Esophagus mucosa (tissue), 1 donor: ENCODE data around the gene TEX19. TPM values are rescaled to one million over a fixed set of nuclear protein-coding genes. Genes with fewer than 3 reads are reported as not detected.
"Not testable (repeated sequence)": the region's sequence is repeated elsewhere in the genome, so short reads cannot be mapped to it uniquely, and the experiment has no call there.

Source experiments
- ATAC-seq: fragments of 200-7000 bp; cut with Tn5 transposase; one replicate; pipeline ENCODE4 v1.9.1; 2020
- total RNA-seq: library from RNA; stranded (reverse); gene quantifications from one replicate; pipeline ENCODE4 v1.2.4, GENCODE V29; 2023
- donor health status: DM: yes; HTN: yes; CAD: no.

TEX19 gene
- total RNA-seq, 1 donor from 2014 or later, result not detected

DNA sequence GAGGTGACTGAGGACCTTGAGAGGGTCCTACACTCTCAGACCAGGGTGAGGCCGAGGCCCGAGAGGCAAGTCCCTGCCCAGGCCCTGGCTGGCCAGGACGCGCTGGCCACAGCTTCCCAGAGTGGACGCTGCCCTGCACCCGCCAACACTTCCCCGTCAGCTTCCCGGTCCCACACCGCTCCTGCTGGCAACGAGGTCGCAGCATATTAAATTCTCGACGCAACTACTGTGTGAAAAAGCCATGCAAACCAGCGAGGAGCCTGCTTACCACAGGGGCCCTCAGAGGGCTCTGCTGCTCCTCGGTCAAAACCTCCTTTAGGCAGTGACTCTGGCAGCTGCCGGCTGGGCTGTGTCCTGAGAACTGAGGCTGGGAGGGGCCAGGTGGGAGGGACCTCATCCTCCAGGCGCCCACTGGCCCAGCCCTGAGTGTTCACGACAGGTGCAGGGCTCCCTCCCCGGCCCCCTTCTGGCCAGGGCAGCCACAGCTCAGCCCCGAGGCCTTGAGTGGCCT, 2.1 kb upstream of the TEX19 start:
- ATAC-seq, result no peak

DNA sequence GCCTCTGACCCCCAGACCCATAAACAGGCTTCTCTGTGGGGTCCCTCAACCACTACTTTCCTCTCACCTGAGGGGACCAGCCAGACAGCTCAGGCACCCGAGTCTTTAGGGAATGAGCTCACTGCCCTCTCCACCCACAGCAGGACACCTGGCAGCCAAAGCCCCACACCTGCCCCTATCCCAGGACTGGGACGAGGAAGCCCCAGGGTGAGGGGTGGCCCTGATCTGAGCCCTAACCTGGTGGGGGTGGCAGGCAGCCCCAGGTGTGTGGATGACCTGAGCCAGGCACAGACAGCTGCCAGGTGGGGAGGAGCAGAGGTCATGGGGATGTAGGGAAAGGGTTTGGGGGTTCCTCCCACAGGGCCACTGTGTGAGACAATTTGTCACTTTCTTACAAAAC, 1.7 kb upstream of the TEX19 start:
- ATAC-seq, result no peak

DNA sequence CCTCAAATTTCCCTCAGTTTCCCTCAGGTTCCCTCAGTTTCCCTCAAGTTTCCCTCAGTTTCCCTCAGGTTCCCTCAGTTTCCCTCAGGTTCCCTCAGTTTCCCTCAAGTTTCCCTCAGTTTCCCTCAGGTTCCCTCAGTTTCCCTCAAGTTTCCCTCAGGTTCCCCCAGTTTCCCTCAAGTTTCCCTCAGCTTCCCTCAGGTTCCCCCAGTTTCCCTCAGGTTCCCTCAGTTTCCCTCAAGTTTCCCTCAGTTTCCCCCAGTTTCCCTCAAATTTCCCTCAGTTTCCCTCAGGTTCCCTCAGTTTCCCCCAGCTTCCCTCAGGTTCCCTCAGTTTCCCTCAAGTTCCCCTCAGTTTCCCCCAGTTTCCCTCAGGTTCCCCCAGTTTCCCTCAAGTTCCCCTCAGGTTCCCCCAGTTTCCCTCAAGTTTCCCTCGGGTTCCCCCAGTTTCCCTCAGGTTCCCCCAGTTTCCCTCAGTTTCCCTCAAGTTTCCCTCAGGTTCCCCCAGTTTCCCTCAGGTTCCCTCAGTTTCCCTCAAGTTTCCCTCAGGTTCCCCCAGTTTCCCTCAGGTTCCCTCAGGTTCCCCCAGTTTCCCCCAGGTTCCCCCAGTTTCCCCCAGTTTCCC, 516 bp downstream of the TEX19 start:
- ATAC-seq, result not testable (repeated sequence)

DNA sequence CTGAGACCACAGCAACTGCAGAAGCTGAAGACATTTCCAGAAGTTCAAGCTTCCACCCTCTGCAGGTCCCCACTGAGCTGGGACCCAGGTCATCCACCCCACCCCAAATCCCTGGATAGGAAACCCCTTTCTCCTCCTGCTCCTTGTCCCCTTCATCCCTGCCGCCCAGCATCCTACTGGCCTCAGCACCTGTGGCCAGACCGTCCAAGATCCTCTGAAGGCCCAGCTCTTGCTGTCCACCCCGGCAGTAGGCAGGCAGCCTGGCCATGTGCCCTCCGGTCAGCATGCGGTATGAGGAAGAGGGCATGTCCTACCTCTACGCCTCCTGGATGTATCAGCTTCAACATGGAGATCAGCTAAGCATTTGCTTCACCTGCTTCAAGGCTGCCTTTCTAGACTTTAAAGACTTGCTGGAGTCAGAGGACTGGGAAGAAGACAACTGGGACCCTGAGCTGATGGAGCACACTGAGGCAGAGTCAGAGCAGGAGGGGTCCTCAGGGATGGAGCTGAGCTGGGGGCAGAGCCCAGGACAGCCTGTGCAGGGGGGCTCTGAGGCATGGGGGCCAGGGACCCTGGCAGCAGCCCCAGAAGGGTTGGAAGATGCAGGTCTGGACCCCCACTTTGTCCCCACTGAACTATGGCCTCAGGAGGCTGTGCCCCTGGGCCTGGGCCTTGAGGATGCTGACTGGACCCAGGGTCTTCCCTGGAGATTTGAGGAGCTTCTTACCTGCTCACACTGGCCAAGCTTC, 3.0 kb downstream of the TEX19 start:
- peak; percentile 7 for ATAC-seq

DNA sequence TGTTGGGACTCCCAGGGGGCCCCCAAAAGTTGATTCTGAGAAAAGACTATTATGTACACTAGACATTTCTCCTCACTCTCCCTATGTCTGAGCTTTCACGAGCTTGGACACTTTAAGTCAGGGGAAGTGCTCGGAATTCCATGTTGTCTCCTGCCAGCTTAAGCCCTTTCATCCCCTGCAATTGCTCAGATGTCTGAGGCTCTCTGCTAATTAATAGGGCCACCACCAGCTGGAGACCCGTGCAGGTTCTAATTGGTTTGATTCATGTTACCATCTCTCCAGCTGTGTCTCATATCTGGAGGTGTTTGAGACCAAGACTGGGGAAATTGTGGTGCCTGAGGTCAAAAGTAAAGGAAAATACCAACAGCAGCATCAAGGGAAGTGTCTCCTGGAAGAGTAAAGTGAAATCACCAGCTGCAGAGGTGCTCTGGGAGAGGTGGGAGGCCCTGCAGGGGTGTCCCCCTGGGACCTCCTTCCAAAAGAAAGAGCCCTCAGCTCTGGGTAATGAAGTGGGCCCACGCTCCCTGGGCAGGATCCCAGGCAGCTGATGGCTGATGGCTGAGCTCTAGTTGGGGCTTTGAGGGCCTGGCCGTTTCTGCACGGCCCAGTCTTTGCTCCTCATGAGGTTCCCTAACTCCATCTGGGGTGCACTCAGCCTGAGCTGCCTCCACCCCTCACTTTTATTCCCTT, 6.7 kb downstream of the TEX19 start:
- no peak for ATAC-seq

DNA sequence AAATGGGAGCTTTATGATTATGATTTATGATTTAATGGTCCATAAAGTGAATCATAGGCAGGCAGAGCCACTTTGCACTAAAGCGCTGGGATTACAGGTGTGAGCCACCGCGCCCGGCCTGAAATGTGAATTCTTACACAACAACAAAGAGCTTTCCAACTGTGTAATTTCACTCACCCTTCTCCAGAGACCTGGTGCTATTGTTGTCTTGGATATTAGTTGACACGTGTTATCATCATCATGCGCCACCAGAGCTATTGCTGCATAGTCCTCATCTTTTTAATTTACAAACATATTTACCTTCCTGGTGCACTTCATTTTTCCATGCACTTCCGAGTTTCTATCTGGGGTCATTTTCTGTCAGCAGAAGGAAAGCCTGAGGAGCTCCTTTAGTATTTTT, 7.7 kb downstream of the TEX19 start:
- peak; percentile 89 for ATAC-seq

DNA sequence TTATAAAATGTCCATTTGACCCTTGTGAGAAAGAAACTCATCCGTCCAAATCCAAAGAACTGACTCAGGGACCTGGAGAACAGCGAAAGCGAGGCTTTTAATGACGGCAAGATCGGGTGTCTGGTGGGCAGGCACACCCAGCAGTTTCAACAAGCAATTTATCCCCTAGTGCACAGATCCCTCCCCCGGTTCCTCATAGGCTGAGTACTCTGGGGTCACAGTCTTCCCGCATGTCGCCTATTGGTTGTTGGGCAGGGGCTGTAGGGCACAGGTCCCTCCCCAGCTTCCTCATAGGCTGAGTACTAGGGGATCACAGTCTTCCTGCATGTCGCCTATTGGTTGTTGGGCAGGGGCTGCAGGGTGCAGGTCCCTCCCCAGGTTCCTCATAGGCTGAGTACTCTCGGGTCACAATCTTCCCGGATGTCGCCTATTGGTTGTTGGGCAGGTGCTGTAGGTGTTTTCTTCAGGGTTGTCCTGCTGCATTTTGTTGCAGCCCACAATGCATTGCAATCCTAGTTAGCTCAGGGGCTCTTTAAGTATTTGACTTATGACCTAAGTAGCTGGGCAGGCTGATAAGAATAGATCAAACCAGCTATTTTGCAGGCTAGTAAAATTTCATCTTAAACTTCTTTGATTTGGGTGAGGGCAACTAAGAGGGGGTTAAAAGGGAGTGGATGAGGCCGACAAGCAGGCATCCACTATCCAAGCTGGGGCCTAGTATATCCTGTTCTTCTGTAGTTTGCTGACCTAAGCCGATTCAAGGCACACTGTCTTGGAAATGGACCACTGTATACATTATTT, 8.9 kb downstream of the TEX19 start:
- no peak for ATAC-seq

DNA sequence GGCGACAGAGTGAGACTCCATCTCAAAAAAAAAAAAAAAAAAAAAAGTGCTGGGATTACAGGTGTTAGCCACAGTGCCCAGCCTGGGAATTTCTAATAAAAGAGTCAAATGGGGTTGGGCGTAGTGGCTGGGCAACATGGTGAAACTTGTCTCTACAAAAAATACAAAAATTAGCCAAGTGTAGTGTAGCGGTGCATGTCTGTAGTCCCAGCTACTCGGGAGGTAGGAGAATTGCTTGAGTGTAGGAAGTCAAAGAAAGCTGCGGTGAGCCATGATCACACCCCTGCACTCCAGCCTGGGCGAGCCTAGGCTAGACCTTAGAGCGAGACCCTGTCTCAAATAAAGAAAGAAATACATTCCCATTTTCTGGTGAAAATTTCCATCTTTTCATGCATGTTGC, 10.2 kb downstream of the TEX19 start:
- no peak for ATAC-seq

DNA sequence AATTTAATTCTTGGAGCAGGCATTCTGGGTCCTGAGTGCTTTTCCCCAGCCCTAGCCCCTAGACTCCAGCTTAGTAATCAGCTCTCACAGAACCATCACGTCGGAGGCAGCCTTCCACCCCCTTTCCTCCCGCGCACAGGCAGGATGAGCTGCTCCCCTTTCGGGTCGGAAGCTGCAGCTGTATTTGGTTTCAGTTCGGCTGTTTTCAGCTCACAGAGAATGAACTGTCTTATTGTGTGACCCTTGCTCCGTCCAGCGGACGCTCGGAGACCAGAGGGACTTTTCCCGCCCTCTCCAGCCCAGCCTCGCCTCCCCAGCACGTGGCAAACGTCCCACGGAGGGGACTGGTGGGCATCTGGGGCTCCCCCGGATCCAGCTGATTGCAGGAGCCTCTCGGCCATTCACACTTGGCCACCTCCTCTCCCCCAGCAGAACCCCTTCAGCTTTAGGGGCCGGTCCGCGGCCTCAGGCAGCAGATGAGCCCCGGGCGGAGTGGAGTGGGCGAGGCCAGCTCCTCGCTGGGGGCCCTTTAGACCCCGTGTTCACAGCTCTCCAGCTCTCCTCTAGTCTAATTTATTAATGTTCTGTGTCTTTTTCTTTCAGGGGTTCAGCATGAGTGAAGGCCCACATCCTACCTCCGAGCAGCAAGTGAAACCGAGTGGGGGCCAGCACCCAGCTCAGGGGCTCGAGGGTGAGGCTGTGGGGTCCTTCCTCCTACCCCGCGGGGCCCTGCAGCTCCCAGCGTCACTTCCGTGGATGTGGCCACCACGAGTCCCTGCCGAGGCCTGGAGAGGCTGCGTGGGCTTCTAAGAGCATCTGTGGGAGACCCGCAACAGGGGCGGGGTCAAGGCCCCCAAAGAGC, 11.7 kb downstream of the TEX19 start:
- ATAC-seq, result no peak

DNA sequence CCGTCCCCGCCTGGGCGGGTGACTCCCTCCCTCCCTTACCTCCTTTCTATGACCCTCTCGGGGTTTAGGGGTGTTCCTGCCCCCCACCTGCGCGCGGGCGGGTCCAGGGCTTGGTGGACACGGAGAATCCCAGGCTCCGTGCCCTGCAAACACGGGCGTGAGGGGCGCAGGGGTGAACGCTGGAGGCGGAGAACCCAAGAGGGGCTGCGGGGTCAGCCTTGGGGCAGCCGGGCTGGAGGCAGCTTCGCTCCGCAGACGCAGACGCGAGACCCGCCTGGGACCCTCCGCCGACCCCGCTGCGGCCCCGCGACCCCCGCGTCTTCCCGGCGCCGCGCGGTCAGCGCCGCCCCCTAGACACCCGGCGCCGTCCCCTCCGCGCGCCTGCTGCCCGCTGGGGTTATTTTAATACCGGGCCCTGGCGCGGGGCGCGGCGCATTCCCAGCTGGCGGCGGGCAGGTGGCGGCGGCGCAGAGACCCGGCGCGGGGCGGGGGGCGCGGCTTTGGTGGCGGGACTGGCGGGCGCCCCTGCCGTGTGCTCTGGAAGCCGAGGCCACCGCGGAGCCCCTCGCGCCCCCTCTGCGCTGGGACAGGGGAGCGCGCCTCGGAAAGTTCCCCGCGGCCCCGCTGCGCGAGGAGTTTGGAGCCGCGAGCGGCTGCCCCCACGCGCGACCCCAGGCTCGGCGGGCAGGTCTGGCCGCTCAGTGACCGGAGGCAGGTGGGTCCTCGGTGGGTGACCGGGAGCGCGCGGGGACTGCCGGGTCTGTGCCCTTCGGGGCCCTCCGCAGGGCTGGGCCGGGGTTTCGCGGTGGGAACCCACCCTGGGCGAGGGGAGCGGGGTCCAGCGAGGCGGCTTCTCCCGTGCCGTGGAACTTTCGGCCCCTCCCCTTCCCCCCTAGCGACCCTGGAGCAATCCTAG, 12.5 kb downstream of the TEX19 start, which contains the start of gene UTS2R:
Gene UTS2R (plus strand): TSS at position 433 of the 916 bp plus-strand sequence. CDS start 2,560 bp downstream, outside the sequence.
- ATAC-seq, result no peak

DNA sequence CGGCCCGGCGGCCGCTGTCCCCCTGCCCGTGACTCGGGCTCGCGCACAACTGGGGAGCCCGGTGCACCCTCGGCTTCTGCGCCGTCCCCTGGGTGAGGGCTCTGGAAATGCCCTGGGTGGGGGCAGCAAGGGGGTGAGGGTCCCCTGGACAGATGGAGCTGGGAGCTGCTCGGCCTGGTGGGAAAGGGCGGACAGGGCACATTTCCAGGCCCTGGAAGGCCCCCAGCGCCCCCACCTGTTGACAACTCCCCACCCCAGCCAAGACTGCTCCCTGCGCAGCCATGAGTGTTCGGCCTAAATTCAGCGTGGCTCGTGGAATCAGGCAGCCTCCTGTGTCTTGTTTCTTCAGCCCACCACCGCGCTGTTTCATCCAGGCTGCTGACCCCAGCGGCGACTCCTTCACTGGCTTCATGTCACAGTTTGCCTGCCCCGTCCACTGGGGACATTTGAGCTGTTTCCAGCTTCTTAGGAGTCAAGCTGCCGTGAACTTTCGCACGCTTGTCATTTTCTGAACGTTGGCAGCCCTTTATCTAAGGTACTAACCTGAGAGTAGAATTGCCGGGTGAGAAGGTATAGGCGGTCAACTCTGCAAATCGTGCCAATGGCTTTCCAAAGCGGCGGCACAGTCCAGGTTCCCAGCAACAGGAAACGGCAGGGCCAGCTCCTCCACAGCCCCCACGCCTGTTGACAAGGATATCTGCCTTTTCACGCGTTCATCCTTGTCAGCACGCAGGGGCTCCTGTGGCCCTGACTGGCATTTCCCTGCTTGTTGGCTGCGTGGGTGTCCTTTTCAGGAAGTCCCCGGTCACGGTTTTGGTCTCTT, 13.4 kb downstream of the TEX19 start:
- ATAC-seq, result no peak

DNA sequence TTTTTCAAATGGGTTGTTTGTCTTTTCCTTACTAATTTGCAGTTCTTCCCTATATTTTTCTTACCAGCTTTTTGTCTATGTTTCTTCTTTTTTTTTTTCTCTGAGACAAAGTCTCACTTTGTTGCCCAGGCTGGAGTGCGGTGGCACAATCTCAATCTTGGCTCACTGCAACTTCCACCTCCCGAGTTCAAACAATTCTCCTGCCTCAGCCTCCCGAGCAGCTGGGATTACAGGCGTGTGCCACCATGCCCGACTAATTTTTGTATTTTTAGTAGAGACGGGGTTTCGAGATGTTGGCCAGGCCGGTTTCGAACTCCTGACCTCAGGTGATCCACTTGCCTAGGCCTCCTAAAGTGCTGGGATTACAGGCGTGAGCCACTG, 14.0 kb downstream of the TEX19 start:
- ATAC-seq, result not testable (repeated sequence)

DNA sequence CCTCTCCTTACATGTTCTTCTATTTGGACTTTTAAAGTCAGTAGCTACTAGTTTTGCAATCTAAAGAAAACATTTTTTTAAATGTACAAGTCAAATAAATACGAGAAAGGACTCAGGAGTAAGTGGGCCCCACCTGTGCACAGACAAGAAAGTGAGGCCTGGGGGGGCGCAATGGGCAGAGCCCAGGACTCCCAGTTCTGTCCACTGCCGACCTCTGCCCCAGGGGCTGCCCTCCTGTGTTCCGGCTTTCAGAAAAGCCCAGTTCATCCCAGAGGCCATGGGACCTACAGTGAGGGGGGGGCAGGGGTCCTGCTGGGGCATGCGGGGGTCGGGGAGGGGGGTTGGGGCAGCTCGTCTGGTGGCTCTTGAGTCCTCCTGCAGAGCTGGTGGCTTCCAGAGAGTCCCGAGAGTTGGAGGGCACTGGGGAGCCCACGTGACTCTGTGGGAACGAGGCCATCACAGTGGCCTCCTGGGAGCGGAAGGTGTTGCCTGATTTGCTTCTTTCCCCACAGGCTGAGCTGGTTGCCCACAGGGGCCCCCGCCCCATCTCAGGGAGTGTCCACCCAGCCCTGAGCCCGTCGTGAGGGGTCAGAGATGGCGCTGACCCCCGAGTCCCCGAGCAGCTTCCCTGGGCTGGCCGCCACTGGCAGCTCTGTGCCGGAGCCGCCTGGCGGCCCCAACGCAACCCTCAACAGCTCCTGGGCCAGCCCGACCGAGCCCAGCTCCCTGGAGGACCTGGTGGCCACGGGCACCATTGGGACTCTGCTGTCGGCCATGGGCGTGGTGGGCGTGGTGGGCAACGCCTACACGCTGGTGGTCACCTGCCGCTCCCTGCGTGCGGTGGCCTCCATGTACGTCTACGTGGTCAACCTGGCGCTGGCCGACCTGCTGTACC, 14.9 kb downstream of the TEX19 start:
- no peak for ATAC-seq

DNA sequence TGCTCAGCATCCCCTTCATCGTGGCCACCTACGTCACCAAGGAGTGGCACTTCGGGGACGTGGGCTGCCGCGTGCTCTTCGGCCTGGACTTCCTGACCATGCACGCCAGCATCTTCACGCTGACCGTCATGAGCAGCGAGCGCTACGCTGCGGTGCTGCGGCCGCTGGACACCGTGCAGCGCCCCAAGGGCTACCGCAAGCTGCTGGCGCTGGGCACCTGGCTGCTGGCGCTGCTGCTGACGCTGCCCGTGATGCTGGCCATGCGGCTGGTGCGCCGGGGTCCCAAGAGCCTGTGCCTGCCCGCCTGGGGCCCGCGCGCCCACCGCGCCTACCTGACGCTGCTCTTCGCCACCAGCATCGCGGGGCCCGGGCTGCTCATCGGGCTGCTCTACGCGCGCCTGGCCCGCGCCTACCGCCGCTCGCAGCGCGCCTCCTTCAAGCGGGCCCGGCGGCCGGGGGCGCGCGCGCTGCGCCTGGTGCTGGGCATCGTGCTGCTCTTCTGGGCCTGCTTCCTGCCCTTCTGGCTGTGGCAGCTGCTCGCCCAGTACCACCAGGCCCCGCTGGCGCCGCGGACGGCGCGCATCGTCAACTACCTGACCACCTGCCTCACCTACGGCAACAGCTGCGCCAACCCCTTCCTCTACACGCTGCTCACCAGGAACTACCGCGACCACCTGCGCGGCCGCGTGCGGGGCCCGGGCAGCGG, 15.7 kb downstream of the TEX19 start:
- ATAC-seq, result no peak

DNA sequence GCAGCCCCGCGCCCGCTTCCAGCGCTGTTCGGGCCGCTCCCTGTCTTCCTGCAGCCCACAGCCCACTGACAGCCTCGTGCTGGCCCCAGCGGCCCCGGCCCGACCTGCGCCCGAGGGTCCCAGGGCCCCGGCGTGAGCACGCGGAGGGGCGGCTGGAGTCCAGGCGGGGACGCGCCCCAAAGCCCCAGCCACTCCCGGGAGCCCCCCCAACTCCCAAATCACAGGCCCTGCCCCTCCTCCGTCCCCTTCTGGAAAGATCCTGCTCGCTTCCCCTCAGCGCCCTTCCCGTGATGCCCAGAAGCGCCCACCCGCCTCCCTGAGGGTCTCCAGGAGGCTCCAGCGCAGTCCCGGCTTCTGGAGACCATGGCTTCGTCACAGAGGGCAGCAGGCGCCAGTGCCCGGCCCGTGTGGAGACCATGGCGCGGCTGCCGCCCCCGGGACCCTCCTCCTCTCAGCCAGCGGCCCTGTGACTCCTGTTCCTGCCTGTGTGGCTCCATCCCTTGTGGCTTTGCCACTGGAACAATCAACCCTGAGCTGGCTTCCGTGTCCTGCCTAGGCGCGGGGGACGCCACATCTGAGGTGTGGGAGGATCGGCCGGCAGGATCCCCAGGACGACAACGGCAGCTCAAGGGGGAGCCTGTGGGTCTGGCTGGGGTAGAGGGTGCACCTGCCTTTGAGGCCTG, 16.5 kb downstream of the TEX19 start:
- ATAC-seq, result no peak

DNA sequence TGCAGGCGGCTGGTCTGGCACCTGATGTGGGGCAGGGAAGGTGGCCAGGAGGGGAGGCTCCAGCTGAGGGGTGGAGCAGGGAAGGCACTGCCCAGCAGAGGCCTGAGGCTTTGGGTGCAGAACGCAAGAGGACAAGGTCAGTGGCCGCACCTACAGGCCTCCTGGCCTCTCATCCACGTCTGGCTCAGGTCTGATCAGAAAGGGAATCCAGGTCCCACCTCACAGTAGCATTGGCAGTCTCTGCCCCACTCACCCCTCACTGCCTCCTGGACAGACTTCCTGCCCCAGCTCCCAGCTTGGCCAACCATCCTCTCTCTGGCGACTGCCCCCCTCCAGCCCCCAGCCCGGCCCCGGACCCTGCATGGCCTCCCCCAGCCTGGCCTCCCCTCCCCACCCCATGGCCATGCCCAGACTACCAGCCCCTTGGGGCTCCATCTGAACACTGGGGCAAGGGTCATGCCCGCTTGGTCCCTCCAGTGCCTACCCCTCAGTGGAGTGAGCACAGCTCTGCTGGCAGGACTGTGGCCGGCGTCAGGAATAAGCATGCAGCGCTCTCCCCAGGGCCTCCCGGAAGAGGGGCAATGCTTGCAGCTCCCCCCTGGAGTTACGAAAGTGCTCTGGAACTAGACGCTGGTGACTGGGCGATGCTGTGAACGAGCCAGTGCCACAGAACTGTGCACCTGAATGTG, 17.1 kb downstream of the TEX19 start:
- no peak for ATAC-seq

DNA sequence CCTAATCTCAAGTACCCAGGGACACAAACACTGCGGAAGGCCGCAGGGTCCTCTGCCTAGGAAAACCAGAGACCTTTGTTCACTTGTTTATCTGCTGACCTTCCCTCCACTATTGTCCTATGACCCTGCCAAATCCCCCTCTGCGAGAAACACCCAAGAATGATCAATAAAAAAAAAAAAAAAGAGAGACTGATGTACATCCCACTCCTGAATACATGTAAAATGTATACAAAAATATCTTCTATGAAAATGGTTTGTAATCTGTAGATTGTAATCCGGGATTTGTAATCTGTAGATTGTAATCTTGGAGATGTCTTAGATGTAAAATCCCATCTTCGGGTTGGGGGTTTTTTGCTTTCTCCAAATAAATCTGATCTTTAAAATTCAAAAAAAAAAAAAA, 18.2 kb downstream of the TEX19 start:
- ATAC-seq, result not testable (repeated sequence)
